Cardiac muscle cell (in vitro differentiated cells and primary cell): Measurements from ENCODE around the gene PACSIN2. TPM values are rescaled to one million over a fixed set of nuclear protein-coding genes. Genes with fewer than 3 reads are reported as not detected.
"Not testable (repeated sequence)": the region's sequence is repeated elsewhere in the genome, so short reads cannot be mapped to it uniquely, and the experiment has no call there.

ENCODE experiments used
- DNase-seq, 2 donors: peaks; one replicate each; pipeline versions ENCODE4 v3.0.0 to v3.0.0-alpha.2; 2010 to 2017; ENCODE audit warnings: low read depth in 1 of 2, low spot score in 1 of 2
- H3K27ac ChIP-seq: fragments of 200-600 bp; sonication (generic); 2 replicates; pipeline ENCODE4 v1.5.1; 2016
- H3K27me3 ChIP-seq: fragments of 200-600 bp; sonication (generic); 2 replicates; pipeline ENCODE4 v1.6.0; 2016; ENCODE audit warnings: control low read depth
- H3K36me3 ChIP-seq: fragments of 200-600 bp; sonication (generic); 2 replicates; pipeline ENCODE4 v1.5.1; 2016; ENCODE audit warnings: control low read depth
- H3K4me1 ChIP-seq: fragments of 200-600 bp; sonication (generic); 2 replicates; pipeline ENCODE4 v1.8.1; 2017; ENCODE audit warnings: low read depth, mild to moderate bottlenecking, mixed run types
- H3K4me3 ChIP-seq: fragments of 200-600 bp; sonication (generic); 2 replicates; pipeline ENCODE4 v1.5.1; 2016; ENCODE audit warnings: mild to moderate bottlenecking
- H3K9me3 ChIP-seq: fragments of 200-600 bp; sonication (generic); 2 replicates; pipeline ENCODE4 v1.5.1; 2017; ENCODE audit warnings: low read depth, mild to moderate bottlenecking, control low read depth
- polyA plus RNA-seq: library from polyadenylated mRNA; unstranded; fragments of >200 nt; fragmentation: Nextera tagmentation; extraction: Ambion mirVana; gene quantifications from 2 replicates; pipeline ENCODE4 v1.2.1, GENCODE V29; 2016
- total RNA-seq: library from RNA; depleted of rRNA; stranded (reverse); fragments of >200 nt; gene quantifications from 2 replicates; pipeline ENCODE4 v1.2.3, GENCODE V29; 2016
- TF ChIP-seq, protein P1 (sequence below): IDR thresholded peaks from 2 replicates; pipeline ENCODE4 v1.5.1; 2012; ENCODE audit warnings: low read depth, mild to moderate bottlenecking, low read length

Gene PACSIN2
- total and polyA plus RNA-seq, 2 experiments from 2014 or later: 67.7 to 70.5 TPM

DNA sequence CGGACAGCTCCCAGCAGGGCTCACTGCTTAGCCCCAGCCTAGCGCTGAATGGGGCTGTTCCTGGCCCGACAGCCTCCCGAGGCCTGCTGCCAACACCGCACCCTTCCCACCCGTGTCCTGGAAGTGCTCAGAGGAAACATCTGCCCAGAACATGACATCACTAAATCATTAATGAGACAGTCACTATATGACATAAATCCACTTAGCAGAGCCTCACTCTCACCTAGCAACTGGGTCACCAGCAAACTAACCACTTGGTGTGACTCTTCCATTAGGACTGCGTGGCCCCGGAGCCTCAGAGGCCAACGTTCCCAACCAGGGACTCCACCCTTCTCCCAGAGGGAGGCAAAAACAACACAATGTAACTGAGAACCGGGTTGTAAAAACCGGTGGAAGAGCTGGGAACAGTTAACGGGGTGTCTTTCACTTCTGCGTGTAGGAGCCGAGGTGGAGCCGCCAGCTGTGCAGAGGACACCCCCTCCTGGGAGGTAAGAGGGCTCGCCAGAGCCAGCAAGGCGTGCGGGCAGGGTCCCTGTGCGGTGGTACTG is 21.4 kb upstream of the PACSIN2 start:
- Histone ChIP-seq H3K27me3 (no peaks in the 10 kb centered on the region), H3K27ac (no peak overlapping the region), H3K4me3 (no peak overlapping the region), H3K9me3 (no peaks in the 10 kb centered on the region), H3K36me3 (no peaks in the 10 kb centered on the region), H3K4me1 (no peaks in the 10 kb centered on the region)
- peak in 1 of 2 donors; percentile 73 for DNase-seq
- TF ChIP-seq, protein P1, sequence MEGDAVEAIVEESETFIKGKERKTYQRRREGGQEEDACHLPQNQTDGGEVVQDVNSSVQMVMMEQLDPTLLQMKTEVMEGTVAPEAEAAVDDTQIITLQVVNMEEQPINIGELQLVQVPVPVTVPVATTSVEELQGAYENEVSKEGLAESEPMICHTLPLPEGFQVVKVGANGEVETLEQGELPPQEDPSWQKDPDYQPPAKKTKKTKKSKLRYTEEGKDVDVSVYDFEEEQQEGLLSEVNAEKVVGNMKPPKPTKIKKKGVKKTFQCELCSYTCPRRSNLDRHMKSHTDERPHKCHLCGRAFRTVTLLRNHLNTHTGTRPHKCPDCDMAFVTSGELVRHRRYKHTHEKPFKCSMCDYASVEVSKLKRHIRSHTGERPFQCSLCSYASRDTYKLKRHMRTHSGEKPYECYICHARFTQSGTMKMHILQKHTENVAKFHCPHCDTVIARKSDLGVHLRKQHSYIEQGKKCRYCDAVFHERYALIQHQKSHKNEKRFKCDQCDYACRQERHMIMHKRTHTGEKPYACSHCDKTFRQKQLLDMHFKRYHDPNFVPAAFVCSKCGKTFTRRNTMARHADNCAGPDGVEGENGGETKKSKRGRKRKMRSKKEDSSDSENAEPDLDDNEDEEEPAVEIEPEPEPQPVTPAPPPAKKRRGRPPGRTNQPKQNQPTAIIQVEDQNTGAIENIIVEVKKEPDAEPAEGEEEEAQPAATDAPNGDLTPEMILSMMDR: no peak

GRCh38 chr22:43035250-43035649 is 20.3 kb upstream of the PACSIN2 start:
- Histone ChIP-seq H3K36me3 (no peaks in the 10 kb centered on the region), H3K9me3 (no peaks in the 10 kb centered on the region)

DNA sequence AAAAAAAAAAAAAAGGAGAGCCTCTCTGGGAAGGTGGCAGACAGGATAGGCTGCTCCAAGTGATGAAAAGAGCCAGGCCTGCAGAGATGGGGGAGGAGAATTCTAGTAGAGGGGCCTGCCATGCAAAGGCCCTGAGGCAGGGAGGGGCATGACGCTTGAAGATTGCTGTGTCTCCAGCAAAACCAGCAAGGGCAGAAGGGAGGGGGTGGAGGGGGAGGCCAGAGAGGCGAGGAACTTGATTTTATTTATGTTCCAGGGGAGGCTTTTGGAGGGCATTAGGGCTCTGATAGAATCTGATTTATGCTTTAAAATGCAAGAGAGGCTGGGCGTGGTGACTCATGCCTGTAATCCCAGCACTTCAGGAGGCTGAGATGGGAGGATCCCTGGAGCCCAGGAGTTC is 16.7 kb upstream of the PACSIN2 start:
- no peaks in the 10 kb centered on the region for H3K4me1 ChIP-seq
- H3K36me3 ChIP-seq: no peaks in the 10 kb centered on the region
- H3K4me3 ChIP-seq: no peak overlapping the region
- TF ChIP-seq, protein P1: no peak
- DNase-seq: no peak
- H3K9me3 ChIP-seq: no peaks in the 10 kb centered on the region
- H3K27ac ChIP-seq: no peak overlapping the region
- H3K27me3 ChIP-seq: no peaks in the 10 kb centered on the region

More at GRCh38 chr22:43035250-43035649, 20.3 kb upstream of the PACSIN2 start:
- H3K4me1 ChIP-seq: no peaks in the 10 kb centered on the region
- no peak overlapping the region for H3K4me3 ChIP-seq
- no peak for DNase-seq
- no peaks in the 10 kb centered on the region for H3K27me3 ChIP-seq
- no peak overlapping the region for H3K27ac ChIP-seq
- TF ChIP-seq, protein P1: no peak

DNA sequence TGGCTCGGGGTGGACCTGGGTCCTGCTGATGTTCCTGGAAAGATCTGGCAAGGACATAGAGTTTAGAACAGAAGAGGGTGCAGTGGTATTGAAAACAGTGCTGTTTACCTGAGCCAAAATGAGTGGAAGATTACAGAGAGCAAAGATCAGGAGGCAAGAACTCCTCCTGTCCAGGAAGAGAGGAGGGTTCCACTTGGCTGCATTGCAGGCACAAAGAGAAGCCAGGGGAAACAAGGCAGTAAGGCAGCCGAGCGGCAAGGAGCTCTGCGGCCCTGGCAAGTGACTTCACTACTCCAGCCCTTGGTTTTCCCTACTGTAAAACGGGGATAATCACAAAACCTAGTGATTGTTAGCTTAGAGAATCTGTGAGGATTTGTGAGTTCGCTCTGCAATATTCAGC is 3.7 kb upstream of the PACSIN2 start:
- peaks cover 2% of the 10 kb centered on the region for H3K4me1 ChIP-seq
- H3K27ac ChIP-seq: no peak overlapping the region
- no peak overlapping the region for H3K4me3 ChIP-seq
- no peaks in the 10 kb centered on the region for H3K36me3 ChIP-seq
- TF ChIP-seq, protein P1: no peak
- DNase-seq: no peak
- H3K27me3 ChIP-seq: no peaks in the 10 kb centered on the region
- no peaks in the 10 kb centered on the region for H3K9me3 ChIP-seq

- TF ChIP-seq, protein P1: no peak
- Histone ChIP-seq H3K27me3 (no peaks in the 10 kb centered on the region), H3K9me3 (no peaks in the 10 kb centered on the region), H3K4me3 (no peak overlapping the region), H3K4me1 (peaks cover 5% of the 10 kb centered on the region), H3K36me3 (no peaks in the 10 kb centered on the region), H3K27ac (no peak overlapping the region)
- no peak for DNase-seq
Measured at GRCh38 chr22:43017525-43018460, 2.8 kb upstream of the PACSIN2 start.

GRCh38 chr22:43016150-43016549 is 1.2 kb upstream of the PACSIN2 start:
- H3K27me3 ChIP-seq, H3K4me3 ChIP-seq, H3K9me3 ChIP-seq, DNase-seq, H3K36me3 ChIP-seq, H3K4me1 ChIP-seq, H3K27ac ChIP-seq: not testable (repeated sequence)
